ENCODE results near the gene TMEM242. TPM values are rescaled to one million over a fixed set of nuclear protein-coding genes. Genes with fewer than 3 reads are reported as not detected.
A peak's percentile ranks its signal among the peaks of the same experiment; 100 is the strongest.

Gene TMEM242
- total and polyA plus RNA-seq, 2 of the 13 experiments (the other 11 are each of a cell fraction or from before 2014, with no cell fraction given): 5.6 to 11.1 TPM

DNA sequence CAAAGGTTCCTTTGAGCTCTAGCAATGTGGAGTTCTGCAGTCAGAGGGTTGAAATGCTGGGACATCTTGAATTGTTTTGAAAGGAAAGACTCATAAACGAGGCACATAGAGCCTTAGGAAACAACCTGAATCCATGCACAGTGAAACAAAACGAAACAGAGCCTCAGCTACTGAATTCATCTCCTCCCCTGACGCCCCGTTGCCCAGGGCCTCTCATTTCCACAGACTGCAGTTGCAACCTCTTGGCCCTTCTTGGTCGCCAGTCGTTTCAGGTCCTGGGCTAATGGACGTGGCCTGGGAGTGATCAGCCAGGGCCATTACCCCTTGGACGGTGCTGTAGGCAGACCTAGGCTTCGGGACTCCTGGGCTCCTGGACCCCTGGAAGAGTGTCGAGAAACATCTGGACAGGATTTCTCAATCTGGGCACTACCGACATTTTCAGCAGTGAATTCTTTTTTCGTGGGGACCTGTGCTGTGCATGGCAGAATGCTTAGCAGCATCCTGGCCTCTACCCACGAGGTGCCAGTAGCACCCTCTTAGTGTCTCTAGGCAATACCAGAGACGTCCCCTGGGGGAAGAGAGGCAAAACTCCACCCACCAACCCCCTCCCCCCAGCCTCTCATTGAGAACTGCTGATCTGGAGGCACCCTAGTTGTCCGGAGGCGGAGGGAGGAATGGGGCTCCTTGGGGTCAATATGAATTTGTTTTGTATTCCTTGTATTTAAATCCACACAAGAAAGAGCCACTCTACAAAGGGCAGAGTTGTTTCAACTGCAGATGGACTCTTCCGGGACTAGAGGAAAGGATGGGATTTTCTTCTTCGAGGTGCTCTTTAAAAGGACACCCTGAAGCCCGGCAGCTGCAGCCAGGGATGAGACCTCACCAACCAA is 50.2 kb downstream of the TMEM242 start (continued):
- TF ChIP-seq ZNF724P (CRISPR knock-in tag; IDR thresholded peaks at IDR 0.05; ENCODE audit: borderline replicate concordance): no peak
- TF ChIP-seq, protein P1, sequence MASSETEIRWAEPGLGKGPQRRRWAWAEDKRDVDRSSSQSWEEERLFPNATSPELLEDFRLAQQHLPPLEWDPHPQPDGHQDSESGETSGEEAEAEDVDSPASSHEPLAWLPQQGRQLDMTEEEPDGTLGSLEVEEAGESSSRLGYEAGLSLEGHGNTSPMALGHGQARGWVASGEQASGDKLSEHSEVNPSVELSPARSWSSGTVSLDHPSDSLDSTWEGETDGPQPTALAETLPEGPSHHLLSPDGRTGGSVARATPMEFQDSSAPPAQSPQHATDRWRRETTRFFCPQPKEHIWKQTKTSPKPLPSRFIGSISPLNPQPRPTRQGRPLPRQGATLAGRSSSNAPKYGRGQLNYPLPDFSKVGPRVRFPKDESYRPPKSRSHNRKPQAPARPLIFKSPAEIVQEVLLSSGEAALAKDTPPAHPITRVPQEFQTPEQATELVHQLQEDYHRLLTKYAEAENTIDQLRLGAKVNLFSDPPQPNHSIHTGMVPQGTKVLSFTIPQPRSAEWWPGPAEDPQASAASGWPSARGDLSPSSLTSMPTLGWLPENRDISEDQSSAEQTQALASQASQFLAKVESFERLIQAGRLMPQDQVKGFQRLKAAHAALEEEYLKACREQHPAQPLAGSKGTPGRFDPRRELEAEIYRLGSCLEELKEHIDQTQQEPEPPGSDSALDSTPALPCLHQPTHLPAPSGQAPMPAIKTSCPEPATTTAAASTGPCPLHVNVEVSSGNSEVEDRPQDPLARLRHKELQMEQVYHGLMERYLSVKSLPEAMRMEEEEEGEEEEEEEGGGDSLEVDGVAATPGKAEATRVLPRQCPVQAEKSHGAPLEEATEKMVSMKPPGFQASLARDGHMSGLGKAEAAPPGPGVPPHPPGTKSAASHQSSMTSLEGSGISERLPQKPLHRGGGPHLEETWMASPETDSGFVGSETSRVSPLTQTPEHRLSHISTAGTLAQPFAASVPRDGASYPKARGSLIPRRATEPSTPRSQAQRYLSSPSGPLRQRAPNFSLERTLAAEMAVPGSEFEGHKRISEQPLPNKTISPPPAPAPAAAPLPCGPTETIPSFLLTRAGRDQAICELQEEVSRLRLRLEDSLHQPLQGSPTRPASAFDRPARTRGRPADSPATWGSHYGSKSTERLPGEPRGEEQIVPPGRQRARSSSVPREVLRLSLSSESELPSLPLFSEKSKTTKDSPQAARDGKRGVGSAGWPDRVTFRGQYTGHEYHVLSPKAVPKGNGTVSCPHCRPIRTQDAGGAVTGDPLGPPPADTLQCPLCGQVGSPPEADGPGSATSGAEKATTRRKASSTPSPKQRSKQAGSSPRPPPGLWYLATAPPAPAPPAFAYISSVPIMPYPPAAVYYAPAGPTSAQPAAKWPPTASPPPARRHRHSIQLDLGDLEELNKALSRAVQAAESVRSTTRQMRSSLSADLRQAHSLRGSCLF (CRISPR knock-in tag; IDR thresholded peaks at IDR 0.05; ENCODE audit: borderline replicate concordance): no peak
- TF ChIP-seq MBNL3 (CRISPR knock-in tag; conservative IDR thresholded peaks at IDR 0.05): no peak
- TF ChIP-seq ADNP (CRISPR knock-in tag; IDR thresholded peaks at IDR 0.05): no peak
- 0 out of 2 replicates have a peak, but pooled peaks have one; percentile 18 for TF ChIP-seq ZNF605 (CRISPR knock-in tag; IDR thresholded peaks at IDR 0.05)
- TF ChIP-seq KLF16 (CRISPR knock-in tag; IDR thresholded peaks at IDR 0.05): no peak
- TF ChIP-seq NR3C1 (CRISPR knock-in tag; IDR thresholded peaks at IDR 0.05): no peak
- no peak for TF ChIP-seq NR2F1 (CRISPR knock-in tag; IDR thresholded peaks at IDR 0.05)
- TF ChIP-seq HOXA3 (CRISPR knock-in tag; IDR thresholded peaks at IDR 0.05): no peak
- TF ChIP-seq DBP (CRISPR knock-in tag; IDR thresholded peaks at IDR 0.05; ENCODE audit: not compliant biosample characterization): no peak
- TF ChIP-seq SIX1 (CRISPR knock-in tag; IDR thresholded peaks at IDR 0.05; ENCODE audit: borderline replicate concordance): no peak
- no peak for TF ChIP-seq NFYC (CRISPR knock-in tag; IDR thresholded peaks at IDR 0.05)
- TF ChIP-seq GABPB1 (CRISPR knock-in tag; IDR thresholded peaks at IDR 0.05): no peak
- TF ChIP-seq ZNF331 (CRISPR knock-in tag; IDR thresholded peaks at IDR 0.05): no peak
- TF ChIP-seq ZFYVE20 (CRISPR knock-in tag; IDR thresholded peaks at IDR 0.05; ENCODE audit: borderline replicate concordance, low read depth): no peak
- TF ChIP-seq SCMH1 (CRISPR knock-in tag; IDR thresholded peaks at IDR 0.05; ENCODE audit: borderline replicate concordance): no peak
- no peak for TF ChIP-seq ZFP36L1 (CRISPR knock-in tag; IDR thresholded peaks at IDR 0.05)
- no peak for TF ChIP-seq TBX2 (CRISPR knock-in tag; IDR thresholded peaks at IDR 0.05; ENCODE audit: borderline replicate concordance)
- TF ChIP-seq ZNF484 (CRISPR knock-in tag; IDR thresholded peaks at IDR 0.05; ENCODE audit: borderline replicate concordance, low read depth): no peak
- no peak for TF ChIP-seq MLX (CRISPR knock-in tag; IDR thresholded peaks at IDR 0.05)
- TF ChIP-seq SSRP1 (CRISPR knock-in tag; IDR thresholded peaks at IDR 0.05): no peak
- no peak for TF ChIP-seq ZNF143 (CRISPR knock-in tag; IDR thresholded peaks at IDR 0.05)
- no peak for TF ChIP-seq NFIC (IDR thresholded peaks at IDR 0.05; ENCODE audit: low read length)
- TF ChIP-seq KLF11 (CRISPR knock-in tag; IDR thresholded peaks at IDR 0.05): no peak
- TF ChIP-seq MAX (IDR thresholded peaks at IDR 0.05): 0 out of 2 replicates have a peak, but pooled peaks have one; percentile 11
